PFSK-1 (cell line): ENCODE measurements around the gene BTLA.

Experiments
- FOXP2 ChIP-seq: optimal IDR thresholded peaks from 2 replicates; pipeline ENCODE3; 2011; ENCODE audit warnings: borderline replicate concordance, control low read depth, inconsistent platforms; ENCODE audit not compliant: insufficient read depth; ENCODE audit errors: extremely low read length, extremely low read depth
- POLR2AphosphoS5 ChIP-seq: IDR thresholded peaks from 2 replicates; pipeline ENCODE4 v1.6.1; 2012; ENCODE audit warnings: low read depth, mild to moderate bottlenecking, control low read depth, low read length, moderate library complexity
- SIN3A ChIP-seq: IDR thresholded peaks from 2 replicates; pipeline ENCODE4 v1.6.1; 2012; ENCODE audit warnings: mild to moderate bottlenecking, low read length, moderate library complexity, borderline replicate concordance; ENCODE audit not compliant: insufficient read depth
- TAF1 ChIP-seq: IDR thresholded peaks from 2 replicates; pipeline ENCODE4 v1.6.1; 2012; ENCODE audit warnings: low read length, control low read depth, borderline replicate concordance; ENCODE audit not compliant: insufficient read depth
- TF ChIP-seq, protein P1 (sequence below), 2 experiments: IDR thresholded peaks; 2 replicates each; pipeline versions ENCODE4 v1.6.1 to v1.8.0; 2011 to 2012; ENCODE audit warnings: low read depth in 2 of 2, low read length in 2 of 2, control low read depth in 1 of 2, inconsistent platforms in 1 of 2, mild to moderate bottlenecking in 1 of 2, moderate library complexity in 1 of 2; ENCODE audit not compliant: insufficient read depth in 1 of 2

BTLA gene

GRCh38 chr3:112467539-112467938, 31.7 kb downstream of the BTLA start:
- TF ChIP-seq FOXP2 (no peak), POLR2AphosphoS5 (no peak)

- TF ChIP-seq FOXP2 (no peak), SIN3A (no peak)
Observed at GRCh38 chr3:112466020-112466419, 33.3 kb downstream of the BTLA start.

- no peak for TF ChIP-seq FOXP2
- TF ChIP-seq, protein P1, sequence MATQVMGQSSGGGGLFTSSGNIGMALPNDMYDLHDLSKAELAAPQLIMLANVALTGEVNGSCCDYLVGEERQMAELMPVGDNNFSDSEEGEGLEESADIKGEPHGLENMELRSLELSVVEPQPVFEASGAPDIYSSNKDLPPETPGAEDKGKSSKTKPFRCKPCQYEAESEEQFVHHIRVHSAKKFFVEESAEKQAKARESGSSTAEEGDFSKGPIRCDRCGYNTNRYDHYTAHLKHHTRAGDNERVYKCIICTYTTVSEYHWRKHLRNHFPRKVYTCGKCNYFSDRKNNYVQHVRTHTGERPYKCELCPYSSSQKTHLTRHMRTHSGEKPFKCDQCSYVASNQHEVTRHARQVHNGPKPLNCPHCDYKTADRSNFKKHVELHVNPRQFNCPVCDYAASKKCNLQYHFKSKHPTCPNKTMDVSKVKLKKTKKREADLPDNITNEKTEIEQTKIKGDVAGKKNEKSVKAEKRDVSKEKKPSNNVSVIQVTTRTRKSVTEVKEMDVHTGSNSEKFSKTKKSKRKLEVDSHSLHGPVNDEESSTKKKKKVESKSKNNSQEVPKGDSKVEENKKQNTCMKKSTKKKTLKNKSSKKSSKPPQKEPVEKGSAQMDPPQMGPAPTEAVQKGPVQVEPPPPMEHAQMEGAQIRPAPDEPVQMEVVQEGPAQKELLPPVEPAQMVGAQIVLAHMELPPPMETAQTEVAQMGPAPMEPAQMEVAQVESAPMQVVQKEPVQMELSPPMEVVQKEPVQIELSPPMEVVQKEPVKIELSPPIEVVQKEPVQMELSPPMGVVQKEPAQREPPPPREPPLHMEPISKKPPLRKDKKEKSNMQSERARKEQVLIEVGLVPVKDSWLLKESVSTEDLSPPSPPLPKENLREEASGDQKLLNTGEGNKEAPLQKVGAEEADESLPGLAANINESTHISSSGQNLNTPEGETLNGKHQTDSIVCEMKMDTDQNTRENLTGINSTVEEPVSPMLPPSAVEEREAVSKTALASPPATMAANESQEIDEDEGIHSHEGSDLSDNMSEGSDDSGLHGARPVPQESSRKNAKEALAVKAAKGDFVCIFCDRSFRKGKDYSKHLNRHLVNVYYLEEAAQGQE (IDR thresholded peaks at IDR 0.05; ENCODE audit: insufficient read depth in 1 of 2, low read depth in 2 of 2, low read length in 2 of 2), result no peak
- no peak for TF ChIP-seq SIN3A
- TF ChIP-seq POLR2AphosphoS5, result no peak
- TF ChIP-seq TAF1, result no peak
Observed at GRCh38 chr3:112464264-112464663, 35.0 kb downstream of the BTLA start.

DNA sequence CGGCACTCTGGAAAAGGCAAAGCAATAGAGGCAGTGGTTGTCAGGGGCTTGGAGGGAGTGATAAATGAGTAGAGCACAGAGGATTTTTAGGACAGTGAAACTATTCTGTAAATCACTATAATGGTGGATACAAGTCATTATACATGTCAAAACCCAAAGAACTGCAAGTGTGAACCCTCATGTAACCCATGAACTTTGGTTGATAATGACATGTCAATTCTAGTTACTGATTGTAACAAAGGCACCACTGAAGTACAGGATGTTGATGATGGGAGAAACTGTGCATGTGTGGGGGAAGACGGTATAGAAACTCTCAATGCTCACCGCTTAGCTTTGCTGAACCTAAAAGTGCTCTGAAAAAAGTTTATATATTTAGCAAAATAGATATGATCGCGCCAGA, 36.0 kb downstream of the BTLA start:
- TF ChIP-seq FOXP2 (no peak), SIN3A (no peak), POLR2AphosphoS5 (no peak), TAF1 (no peak)
- TF ChIP-seq, protein P1 (IDR thresholded peaks at IDR 0.05; ENCODE audit: insufficient read depth in 1 of 2, low read depth in 2 of 2, low read length in 2 of 2), result no peak

- TF ChIP-seq, protein P1 (IDR thresholded peaks at IDR 0.05; ENCODE audit: insufficient read depth in 1 of 2, low read depth in 2 of 2, low read length in 2 of 2), result no peak
- no peak for TF ChIP-seq TAF1
- no peak for TF ChIP-seq FOXP2
- no peak for TF ChIP-seq POLR2AphosphoS5
- TF ChIP-seq SIN3A, result no peak
Observed at GRCh38 chr3:112460519-112461195, 38.6 kb downstream of the BTLA start.

DNA sequence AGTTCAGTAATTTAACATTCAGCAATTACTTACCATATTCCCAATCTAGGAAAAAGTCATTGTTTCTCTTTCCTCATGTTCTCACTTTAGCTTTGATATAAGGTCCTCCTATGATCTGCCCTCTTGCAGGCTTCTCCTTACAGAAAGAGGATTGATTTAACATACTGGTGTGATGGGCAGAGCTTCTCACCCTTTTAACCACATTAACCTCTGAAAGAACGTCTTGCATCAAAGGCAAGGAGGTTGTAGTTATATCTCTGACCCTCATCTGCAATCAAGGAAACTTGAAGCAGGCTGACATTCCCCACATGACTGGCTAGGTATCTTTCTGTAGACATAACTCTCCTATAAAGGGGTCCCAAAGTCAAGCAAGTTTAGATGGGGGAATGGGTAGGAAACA, 39.5 kb downstream of the BTLA start:
- no peak for TF ChIP-seq POLR2AphosphoS5
- no peak for TF ChIP-seq TAF1
- no peak for TF ChIP-seq SIN3A
- TF ChIP-seq, protein P1 (IDR thresholded peaks at IDR 0.05; ENCODE audit: insufficient read depth in 1 of 2, low read depth in 2 of 2, low read length in 2 of 2), result no peak
- no peak for TF ChIP-seq FOXP2
